Measurements from ENCODE around the gene APBB2.

Gene APBB2

GRCh38 chr4:40971338-40971737 is 243.0 kb downstream of the APBB2 start:
- no peak for DNase-seq (ENCODE audit: low spot score)

- no peak for DNase-seq (ENCODE audit: low spot score)
Measured at GRCh38 chr4:40969501-40969900, 244.8 kb downstream of the APBB2 start.

GRCh38 chr4:40967550-40967949 is 246.8 kb downstream of the APBB2 start:
- no peak for DNase-seq (ENCODE audit: low spot score)

GRCh38 chr4:40966091-40966490 is 248.3 kb downstream of the APBB2 start:
- DNase-seq (ENCODE audit: low spot score), result no peak

- DNase-seq (ENCODE audit: low spot score), result no peak
Measured at GRCh38 chr4:40963897-40964478, 250.4 kb downstream of the APBB2 start.

- DNase-seq (ENCODE audit: low spot score), result no peak
Measured at GRCh38 chr4:40962551-40963180, 251.7 kb downstream of the APBB2 start.

GRCh38 chr4:40960941-40961340 is 253.4 kb downstream of the APBB2 start:
- no peak for DNase-seq (ENCODE audit: low spot score)

GRCh38 chr4:40957281-40957680 is 257.1 kb downstream of the APBB2 start:
- DNase-seq (ENCODE audit: low spot score), result no peak

GRCh38 chr4:40956721-40957255 is 257.6 kb downstream of the APBB2 start:
- DNase-seq (ENCODE audit: low spot score), result no peak

GRCh38 chr4:40954088-40954668 is 260.2 kb downstream of the APBB2 start:
- DNase-seq (ENCODE audit: low spot score), result no peak

GRCh38 chr4:40953283-40954087 is 260.9 kb downstream of the APBB2 start:
- no peak for DNase-seq (ENCODE audit: low spot score)

GRCh38 chr4:40952672-40953071 is 261.7 kb downstream of the APBB2 start:
- DNase-seq (ENCODE audit: low spot score), result no peak

GRCh38 chr4:40952217-40952616 is 262.1 kb downstream of the APBB2 start:
- DNase-seq (ENCODE audit: low spot score), result no peak

GRCh38 chr4:40951026-40951425 is 263.3 kb downstream of the APBB2 start:
- no peak for DNase-seq (ENCODE audit: low spot score)

- DNase-seq (ENCODE audit: low spot score), result no peak
Measured at GRCh38 chr4:40949358-40950100, 264.8 kb downstream of the APBB2 start.

GRCh38 chr4:40948014-40948413 is 266.3 kb downstream of the APBB2 start:
- DNase-seq (ENCODE audit: low spot score), result no peak

GRCh38 chr4:40946652-40947051 is 267.7 kb downstream of the APBB2 start:
- DNase-seq (ENCODE audit: low spot score), result no peak

GRCh38 chr4:40940756-40941155 is 273.6 kb downstream of the APBB2 start:
- DNase-seq (ENCODE audit: low spot score), result no peak

- no peak for DNase-seq (ENCODE audit: low spot score)
Measured at GRCh38 chr4:40940317-40940741, 274.0 kb downstream of the APBB2 start.

GRCh38 chr4:40939856-40940255 is 274.5 kb downstream of the APBB2 start:
- no peak for DNase-seq (ENCODE audit: low spot score)

- DNase-seq (ENCODE audit: low spot score), result no peak
Measured at GRCh38 chr4:40938337-40938736, 276.0 kb downstream of the APBB2 start.

All from kidney capillary endothelial cell (primary cell).